Iris pigment epithelial cell (primary cell): Measurements from ENCODE around the gene RPL22.

Source experiments
- DNase-seq: peaks from one replicate; pipeline ENCODE4 v3.0.0-alpha.2; 2011; ENCODE audit warnings: low read depth

The RPL22 gene

DNA sequence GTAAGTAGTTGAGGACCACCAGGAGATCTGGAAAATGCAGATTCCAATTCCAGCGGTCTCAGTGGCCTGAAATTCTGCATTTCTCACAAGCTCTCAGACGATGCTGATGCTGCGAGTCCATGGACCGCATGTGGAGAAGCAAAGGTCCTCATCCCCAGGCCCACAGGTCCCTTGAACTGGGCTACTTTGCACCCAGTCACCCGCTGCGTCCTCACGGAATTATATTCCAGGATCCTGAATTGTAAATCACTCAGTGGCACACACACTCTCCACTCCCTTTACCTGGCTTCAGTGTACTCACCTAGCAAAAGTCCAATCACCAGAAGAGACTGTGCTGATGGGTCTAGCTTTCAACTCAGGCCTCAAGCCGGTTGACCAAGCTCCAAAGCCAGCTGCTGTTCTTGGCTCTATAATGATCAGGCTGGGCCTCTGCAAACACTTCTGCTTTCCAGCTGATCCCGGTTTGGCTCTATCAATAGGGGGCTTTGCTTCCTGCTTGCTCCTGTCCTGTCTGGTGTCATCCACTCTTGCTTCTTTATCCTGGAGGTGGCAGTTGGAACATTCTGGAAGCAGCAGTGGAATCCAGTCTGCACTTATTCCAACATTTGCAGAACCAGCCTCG lies 904 bp upstream of the RPL22 start:
- DNase-seq: no peak

DNA sequence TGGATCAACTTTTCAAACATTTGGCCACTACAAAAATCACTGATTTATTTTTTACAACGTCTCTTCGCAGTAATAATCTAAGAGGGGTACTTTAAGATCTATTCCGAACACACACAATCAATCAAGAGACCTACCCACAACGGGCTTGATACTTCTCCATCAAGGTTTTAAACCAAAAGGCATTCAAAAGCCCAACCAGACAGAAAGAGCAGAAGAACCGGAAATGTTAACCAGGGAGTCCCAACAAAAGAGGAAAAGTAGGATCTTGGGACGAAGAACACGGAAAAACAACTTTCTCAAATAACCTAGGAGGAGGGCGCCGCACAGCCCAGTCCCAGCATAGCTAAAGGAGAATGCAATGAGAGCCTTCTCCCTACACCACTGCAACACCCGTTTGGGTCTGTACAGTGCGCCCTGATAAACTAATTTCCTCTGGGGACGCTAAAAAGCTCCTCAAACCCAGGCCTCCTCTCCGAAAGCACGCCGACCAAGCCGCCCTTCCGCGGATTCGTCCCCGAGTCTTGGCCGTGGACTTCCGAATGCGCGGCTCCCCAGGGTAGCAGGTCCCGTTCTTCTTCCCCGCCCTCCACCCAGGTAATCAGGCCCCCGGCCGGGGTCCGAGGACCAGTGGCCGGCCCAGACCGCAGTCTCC lies 623 bp downstream of the RPL22 start:
- DNase-seq: no peak

DNA sequence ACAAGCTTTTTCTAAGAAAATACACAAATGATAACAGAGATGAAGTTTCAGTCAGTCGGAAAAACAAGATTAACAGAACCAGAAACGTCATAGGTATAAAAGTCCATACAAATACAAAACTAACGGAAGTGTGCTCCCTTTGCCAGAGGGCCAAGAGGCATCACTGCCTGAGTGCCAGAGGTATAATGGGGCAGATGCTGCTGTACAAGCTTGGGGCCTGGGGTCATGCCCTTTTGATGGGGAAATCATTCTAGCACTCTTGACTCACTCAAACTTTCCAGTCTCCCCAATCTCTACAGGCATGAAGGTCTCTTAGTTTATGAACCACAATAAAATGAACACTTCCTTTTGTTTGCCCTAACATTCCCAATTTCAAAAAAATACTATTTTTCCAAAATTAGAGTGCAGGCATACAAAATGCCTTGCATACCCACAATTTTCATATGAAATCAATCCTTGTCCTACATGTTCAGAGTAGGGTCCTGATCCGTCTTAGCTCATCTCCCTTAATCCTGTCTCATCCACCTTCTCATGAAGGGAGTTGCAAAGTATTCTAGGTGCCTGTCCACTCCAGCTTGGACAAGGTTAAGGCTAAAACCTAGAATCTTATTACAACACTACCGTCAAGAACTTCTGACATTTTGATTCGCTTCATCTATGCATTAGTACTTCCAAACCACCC lies 1.5 kb downstream of the RPL22 start:
- DNase-seq: peak; percentile 67

DNA sequence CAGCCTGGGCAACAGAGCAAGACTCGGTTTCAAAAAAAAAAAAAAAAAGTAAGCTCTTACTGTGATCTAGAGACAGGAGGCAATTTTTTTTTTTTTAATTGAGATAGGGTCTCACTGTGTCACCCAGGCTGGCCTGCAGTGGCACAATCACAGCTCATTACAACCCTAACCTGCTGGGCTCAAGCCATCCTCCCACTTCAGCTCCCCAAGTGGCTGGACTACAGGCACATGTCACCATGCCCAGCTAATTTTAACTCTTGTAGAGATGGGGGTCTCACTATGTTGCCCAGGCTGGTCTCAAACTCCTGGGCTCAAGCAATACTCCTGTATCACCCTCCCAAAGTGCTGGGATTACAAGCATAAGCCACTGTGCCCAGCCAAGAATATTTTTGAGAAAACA lies 7.4 kb downstream of the RPL22 start:
- no peak for DNase-seq

DNA sequence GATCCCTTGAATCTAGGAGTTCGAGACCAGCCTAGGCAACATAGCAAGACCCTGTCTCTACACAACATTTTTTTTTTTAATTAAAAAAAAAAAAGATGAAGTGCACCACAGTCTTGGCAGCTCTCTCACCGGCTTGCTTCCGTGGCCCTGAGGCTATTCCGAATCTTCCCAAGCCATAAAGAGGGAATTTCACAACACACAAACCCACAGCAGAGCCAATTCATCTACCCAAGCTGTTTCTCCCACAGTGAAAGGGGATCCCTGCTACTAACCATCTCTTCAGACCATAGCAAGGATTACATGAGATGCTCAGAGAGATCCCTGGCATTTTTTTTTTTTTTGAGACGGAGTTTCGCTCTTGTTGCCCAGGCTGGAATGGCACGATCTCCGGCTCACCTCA lies 10.9 kb downstream of the RPL22 start:
- no peak for DNase-seq

DNA sequence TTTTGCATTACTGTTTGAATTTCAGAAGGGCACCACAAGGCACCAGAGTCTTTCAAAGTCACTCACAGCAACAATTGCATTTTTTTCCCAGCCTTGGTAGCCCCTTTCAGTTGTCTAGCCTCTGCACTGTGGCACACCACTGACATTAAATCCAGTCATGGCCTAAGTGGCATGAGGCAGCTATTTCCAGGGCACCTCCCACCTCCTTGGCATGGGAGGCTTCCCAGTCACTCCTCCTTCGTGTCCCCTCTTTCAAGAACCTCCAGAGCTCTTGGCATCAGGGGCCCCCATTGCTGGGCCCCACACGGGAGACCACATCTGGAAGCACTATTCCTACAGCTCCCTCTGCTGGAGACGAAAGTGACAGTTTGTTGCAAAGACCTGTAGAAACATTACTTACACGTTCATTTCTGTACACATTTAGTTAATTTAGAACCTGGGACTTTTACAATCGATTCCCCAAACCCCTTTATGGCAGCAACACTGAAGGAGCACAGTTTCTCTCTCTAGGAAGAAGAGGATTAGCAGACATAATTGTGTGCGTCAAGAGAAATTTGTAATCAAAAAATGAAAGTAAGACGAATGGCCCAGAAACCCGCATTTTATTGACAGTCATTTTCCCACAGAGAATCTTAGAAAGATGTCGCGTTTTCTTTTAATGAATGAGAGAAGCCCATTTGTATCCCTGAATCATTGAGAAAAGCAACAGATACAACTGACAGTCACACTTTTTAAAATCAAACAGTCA lies 13.6 kb downstream of the RPL22 start:
- peak; percentile 54 for DNase-seq

DNA sequence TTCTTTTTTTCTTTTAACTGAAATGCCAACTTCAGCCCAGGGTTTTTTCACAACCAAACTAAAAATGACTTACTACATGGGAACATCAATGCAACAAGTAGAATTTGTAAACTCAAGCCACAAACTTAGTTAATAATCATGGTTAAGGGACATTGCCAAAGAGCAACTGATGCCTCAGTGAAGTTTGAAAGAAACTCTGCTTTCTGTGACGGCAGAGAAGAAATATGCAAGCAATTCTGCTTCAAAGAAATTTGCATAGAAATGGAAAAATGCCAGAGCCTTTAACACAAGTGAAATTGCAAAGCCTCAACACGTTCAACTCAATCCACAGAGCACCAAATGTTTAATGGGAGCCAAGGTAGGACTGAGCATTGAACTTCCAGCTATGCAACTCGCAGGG lies 14.2 kb downstream of the RPL22 start:
- peak; percentile 86 for DNase-seq

DNA sequence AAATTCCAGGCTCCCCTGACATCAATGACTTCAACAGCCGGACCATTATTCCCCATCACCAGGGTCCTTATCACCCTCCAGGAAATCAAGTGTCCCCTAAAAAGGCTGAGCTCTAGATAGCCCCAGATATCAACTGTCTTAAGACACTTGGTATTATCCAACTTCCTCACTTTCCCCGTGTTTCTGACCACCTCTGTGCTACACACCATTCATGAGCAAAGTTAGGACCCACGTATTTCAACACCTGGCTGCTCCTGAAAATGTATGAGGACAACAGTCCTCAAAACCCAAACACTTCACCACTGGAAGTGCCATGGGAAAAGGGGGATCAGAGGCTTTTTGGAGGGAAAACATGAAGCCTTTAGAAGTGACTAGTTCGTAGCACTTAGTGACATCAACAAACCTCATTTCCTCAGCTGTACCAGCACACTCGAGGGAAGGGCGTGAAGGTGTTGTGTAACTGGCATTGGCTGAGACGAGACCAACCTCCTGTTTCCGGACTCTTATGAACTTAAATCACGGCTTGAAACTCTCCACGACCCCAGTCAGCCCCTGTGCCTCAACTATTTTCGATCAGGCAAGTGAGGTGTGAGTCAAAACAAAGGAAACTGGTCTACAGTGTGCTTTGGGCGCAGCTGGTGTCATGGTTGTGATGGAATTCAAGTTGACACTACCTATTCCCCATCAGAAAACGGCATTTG lies 15.2 kb downstream of the RPL22 start:
- DNase-seq: no peak

DNA sequence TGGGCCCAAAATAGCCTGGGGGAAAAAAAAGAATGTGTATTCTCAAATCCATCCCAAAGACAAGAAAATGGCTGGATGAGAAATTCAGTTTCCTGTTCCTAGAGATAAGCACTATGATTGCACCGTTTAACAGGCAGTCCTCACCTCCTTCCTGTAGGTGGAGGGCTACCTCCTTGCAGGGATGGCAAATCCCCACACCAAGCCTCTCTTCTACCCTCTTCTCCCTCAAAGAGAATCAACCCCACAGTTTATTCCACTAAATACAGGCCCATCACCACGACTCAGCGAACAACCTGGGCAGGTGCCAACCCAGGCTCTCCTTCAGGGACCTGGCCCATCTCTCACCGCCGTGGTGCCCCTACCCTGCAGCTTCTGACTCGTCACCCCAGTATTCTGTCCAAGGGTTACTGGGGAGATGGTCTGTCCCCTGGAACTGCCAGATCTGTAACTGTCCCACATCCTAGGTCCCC lies 15.8 kb downstream of the RPL22 start:
- no peak for DNase-seq

DNA sequence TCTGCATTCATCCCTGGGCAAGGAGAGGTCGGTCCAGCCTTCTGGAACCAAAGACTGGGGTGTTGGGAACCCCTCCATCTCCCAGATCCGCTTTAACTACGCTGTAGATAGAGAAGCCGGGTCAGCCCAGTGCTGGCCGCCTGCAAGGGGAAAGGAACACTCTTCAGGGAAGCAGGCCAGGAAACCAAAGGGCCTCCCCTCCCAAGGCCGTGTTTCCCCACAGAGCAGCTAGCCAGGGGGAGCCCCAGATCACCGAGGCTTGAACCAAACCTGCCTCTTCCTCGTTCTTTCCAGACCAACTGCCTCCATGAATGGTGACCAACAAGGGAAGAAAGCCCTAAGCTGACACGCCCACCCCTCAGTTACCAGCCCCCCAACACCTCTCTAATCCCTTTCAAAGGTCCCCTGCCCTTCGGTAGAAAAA lies 18.0 kb downstream of the RPL22 start:
- no peak for DNase-seq

DNA sequence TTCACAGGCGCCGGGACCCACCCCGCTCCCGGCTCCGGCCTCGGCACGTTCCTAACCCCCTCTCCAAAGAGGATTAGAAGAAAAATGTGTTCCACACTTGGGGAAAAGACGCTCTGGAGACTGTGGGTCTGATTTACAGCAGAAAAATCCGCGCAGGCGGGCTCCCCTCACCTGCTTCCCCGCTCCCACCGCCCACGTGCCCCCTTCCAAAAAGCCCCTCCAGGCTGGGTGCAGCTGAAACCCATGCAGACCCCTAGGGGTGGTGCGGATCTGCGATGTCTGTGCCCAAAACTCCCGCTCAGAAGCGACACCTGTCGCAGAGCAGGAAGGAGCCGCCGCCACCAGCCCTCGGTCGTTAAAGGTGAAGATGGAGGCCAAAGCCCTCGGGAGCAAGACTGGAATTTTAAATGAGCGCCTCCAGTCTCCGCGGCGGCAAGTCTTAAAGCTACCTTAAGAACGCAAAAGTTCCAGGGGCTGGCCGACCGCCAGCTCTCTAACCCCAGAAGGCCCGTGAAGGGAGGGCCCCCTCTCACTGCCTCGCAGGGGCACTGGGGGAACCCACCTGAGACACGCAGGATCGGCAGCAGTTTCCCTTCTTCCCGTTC lies 18.6 kb downstream of the RPL22 start:
- no peak for DNase-seq

DNA sequence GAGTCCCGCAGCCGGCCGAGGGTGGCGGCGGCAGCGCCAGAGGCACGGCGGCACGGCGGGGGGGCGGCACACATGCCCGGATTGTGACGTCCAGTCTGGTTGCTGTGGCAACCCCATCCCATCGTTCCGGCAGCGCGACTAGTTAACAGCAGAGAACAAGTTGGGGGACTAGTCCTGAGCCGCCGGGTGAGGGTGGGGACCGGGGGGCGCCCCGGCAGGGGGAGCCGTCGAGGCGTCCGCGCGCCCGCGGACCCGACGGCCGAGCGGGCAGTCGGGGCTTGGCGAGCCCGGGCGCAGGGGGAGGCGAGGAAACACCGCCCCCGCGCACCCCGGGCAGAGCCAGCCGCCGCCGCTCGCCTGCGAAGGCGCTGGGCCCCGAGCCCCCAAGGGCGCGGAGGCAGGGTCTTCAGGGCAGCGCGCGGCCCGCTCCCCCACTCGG lies 19.1 kb downstream of the RPL22 start, which contains the start of gene CHD5:
Gene CHD5 (minus strand): TSS at position 54 of the 439 bp plus-strand sequence. CDS start 298 bp downstream, outside the sequence.
- DNase-seq: no peak

DNA sequence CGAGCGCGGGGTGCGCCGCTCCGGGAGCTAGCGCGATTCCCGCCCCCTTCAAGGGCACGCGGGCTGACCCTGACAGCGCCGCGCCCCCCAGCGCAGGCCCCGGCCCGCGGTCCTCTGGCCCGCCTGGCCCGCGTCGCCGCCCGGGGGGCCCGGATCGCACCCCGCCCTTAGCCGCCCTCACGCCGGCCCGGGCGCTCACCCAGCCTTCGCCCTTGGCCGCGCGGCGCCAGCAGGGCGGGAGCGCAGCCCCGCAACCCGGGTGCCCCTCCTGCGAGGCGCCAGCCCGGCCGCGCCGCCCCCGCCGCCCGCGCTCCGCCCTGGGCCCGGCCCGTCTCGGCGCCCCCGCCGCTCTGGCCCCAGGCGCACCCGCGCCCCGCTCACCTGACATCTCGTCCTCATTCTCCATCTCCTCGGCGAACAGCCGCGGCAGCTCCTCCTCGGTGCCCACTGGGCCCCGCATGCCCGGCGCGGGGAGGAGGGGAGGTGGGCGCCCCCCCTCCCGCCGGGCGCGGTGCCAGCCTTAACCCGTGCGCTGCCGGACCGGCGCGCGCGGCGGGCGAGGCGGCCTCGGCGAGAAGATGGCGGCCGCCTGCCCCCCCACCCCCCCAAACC lies 19.7 kb downstream of the RPL22 start:
- no peak for DNase-seq

DNA sequence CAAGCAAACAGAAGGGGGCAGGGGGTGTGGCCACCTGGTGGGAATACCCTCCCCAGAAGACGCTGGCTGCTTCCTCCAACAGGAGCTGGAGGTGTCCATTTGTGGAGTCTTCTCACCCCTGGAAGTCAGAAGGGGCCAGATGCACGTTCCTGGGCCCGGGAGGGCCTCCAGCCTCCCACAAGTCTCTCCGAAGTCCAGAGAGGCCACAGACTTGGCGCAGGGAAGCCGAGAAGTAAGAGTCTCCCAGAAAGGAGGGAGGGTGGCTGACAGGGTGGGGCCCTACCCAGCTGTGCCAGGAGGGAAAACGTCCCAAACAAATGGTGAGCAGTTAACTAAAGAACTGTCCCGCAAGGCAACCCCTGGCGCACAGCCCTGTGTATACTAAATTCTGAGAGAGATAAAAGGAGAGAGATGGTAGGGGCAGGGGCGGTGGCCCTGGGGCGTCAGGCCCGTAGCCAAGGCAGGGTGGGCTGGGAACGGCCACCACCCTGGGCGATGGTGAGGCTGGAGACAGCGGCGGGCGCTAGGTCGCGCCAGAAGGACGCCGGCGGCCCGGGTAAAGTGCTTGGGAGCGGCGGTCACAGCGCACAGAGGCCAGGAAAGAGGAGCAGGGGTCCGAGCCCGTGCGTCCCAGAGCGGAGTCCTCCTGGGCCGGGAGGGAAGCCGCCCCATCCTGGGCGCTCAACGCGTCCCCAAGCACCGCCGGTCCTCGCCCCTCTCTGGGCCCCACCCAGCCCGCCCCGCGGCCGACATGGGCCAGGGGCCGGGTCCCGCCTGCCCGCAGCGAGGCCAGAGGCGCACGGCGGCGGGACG lies 20.4 kb downstream of the RPL22 start:
- DNase-seq: no peak

DNA sequence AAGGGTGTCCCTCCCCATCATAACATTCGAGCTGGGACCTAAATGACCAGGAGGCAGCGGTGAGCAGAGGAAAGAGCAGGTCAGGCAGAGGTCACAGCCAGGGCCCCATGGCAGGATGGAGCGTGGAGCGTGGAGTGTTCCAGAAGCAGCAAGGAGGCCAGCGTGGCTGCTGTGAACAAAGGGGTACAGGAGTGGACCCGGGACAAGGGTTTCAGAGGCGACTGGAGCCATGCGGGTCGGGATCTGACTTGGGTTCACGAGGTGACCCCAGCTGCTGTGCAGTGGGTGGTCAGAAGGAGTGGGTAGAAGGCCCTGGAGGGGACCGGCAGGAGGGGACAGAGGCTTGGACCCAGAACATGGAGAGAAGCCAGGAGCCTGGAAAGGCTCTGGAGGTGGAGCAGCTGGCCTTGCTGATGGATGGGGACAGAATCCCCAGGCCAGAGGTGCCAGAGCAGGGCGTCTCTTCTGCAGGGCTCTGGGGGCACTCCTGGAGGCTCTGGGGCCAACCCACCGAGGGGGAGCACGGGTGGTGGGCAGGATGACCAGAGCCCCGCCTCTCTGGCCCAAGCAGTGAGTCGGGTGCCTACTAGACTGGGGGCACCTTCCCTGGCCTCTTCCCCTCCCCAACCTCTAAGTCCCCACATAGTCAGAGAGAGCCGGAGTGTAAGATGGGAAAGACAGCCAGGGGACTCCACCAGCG lies 21.6 kb downstream of the RPL22 start:
- DNase-seq: no peak

DNA sequence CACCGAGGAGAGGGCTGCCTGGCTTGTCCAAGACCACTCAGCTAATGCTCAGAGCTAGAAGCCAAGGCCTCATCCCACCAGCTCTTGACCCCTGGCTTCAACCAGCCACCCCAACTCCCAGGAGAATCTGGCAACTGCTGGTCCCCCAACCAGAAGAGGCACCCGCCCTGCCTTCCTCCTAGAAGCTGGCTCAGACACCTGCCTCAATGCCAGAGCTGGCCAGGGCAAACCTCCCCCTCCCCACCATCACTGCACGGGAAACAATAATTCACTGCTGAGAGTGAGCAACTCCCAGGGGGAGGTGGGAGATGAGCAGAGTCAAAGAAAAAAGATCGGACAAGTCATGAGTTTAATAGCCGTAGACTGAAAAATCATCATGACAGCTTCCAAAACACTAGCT lies 22.6 kb downstream of the RPL22 start:
- DNase-seq: no peak

DNA sequence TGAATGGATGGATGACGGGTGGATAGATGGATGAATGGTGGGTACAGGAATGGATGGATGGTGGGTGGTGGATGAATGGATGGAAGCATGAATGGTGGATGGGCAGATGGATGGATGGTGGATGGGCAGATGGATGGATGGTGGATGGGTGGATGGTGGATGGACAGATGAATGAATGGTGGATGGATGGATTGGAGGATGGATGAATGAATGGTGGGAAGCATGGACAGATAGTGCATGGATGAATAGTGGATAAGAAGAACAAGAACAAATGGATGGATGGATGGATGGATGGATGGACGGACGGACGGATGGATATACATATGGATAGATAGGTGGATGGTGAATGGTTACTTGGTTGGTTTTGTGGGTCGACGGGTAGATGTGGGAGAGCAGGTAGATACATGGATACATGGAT lies 24.0 kb downstream of the RPL22 start:
- no peak for DNase-seq

DNA sequence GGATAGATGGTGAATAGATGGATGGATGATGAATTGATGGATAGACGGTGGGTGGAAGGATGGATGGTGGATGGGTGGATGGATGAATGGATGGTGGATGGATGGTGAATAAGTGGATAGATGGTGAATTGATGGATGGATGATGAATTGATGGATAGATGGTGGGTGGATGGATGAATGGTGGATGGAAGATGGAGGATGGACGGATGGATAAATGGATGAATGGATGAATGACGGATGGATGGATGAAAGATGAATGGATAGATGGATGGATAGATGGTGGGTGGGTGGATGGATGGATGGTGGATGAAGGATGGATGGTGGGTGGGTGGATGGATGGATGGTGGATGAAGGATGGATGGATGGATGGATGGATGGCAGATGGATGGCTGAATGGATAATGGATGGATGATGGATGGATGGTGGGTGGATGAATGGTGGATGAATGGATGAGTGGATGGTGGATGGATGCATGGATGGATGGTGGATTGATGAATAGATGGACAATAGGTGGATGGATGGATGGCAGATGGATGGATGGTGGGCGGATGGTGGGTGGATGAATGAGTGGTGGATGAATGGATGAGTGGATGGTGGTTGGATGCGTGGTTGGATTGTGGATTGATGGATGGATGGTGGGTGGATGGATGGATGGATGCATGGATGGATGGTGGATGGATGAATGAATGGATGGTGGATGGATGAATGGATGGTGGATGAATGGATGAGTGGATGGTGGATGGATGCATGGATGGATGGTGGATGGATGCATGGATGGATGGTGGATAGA lies 24.6 kb downstream of the RPL22 start:
- DNase-seq: no peak

DNA sequence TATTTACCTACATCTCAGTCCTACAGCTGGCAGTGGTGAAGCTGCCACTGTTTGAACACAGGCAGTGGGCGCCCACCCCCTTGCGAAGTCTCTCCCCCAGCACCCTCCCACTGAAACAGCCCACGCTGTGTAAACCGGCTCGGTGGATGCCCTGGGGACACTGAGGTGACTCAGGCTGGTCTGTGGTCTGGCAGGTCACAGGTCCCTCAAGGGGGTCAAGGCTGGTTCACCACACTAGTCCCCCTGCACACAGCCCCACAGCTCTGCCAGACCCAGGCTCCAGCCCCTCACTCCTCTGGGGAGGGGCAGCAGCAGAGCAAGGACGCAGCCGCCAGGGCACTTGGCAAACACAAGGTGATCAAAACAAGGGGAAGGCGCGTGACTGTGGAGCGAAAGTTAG lies 26.8 kb downstream of the RPL22 start:
- DNase-seq: no peak
